WTC11 (cell line): Measurements from ENCODE around the gene HOATZ. TPM values are rescaled to one million over a fixed set of nuclear protein-coding genes. Genes with fewer than 3 reads are reported as not detected.

Source experiments
- ATAC-seq: fragments of 200-7000 bp; cut with Tn5 transposase; 2 replicates; pipeline ENCODE4 v1.10.0; 2021; ENCODE audit warnings: mild to moderate bottlenecking, moderate library complexity
- CTCF ChIA-PET: fragments of 300-600 bp; sonication (Branson Sonifier 250); formaldehyde crosslinking; loops from one replicate; lab custom pipeline; 2021; ENCODE audit warnings: antibody characterized with exemption; lab: Charles Lee
- POLR2A ChIA-PET: fragments of 350-600 bp; sonication (Branson Sonifier 250); formaldehyde crosslinking; loops from one replicate; lab custom pipeline; 2021; ENCODE audit warnings: antibody characterized with exemption; lab: Charles Lee
- DNase-seq: peaks from one replicate; pipeline ENCODE4 v3.0.0; 2021; ENCODE audit warnings: low spot score
- H3K27ac Mint-ChIP-seq: 2 replicates; pipeline ENCODE4 v1.8.0; 2021; ENCODE audit warnings: mixed read lengths
- H3K27me3 Mint-ChIP-seq: 2 replicates; pipeline ENCODE4 v1.8.0; 2021; ENCODE audit warnings: low read depth, mild to moderate bottlenecking, moderate library complexity, mixed read lengths
- H3K36me3 Mint-ChIP-seq: 2 replicates; pipeline ENCODE4 v1.8.0; 2021; ENCODE audit warnings: mixed read lengths
- H3K4me1 Mint-ChIP-seq: 2 replicates; pipeline ENCODE4 v1.8.0; 2022; ENCODE audit warnings: mixed read lengths
- H3K4me3 Mint-ChIP-seq: 2 replicates; pipeline ENCODE4 v1.8.0; 2021; ENCODE audit warnings: mild to moderate bottlenecking, moderate library complexity, mixed read lengths
- H3K9me3 Mint-ChIP-seq: 2 replicates; pipeline ENCODE4 v1.8.0; 2021; ENCODE audit warnings: mixed read lengths
- AR ChIP-seq: fragments of 250-450 bp; sonication (Bioruptor Pico); IDR thresholded peaks from 2 replicates; pipeline ENCODE4 v1.9.0; 2021; ENCODE audit warnings: mild to moderate bottlenecking
- CBFB ChIP-seq: sonication (generic); formaldehyde crosslinking; IDR thresholded peaks from 2 replicates; pipeline ENCODE4 v1.8.1; 2022; ENCODE audit warnings: mild to moderate bottlenecking, low read depth, missing genetic modification reagents
- CTCF ChIP-seq: fragments of 200-600 bp; IDR thresholded peaks from 2 replicates; pipeline ENCODE4 v1.8.0; 2022; ENCODE audit warnings: antibody characterized with exemption
- FOXK1 ChIP-seq: sonication (generic); formaldehyde crosslinking; IDR thresholded peaks from 2 replicates; pipeline ENCODE4 v1.8.0; 2022; ENCODE audit warnings: mild to moderate bottlenecking, moderate library complexity, missing genetic modification reagents
- GABPB1 ChIP-seq: sonication (generic); formaldehyde crosslinking; IDR thresholded peaks from 2 replicates; pipeline ENCODE4 v1.8.1; 2023; ENCODE audit warnings: mild to moderate bottlenecking, missing genetic modification reagents
- MLX ChIP-seq: sonication (generic); formaldehyde crosslinking; IDR thresholded peaks from 2 replicates; pipeline ENCODE4 v1.8.1; 2023; ENCODE audit warnings: mild to moderate bottlenecking, missing genetic modification reagents, moderate library complexity
- SMAD3 ChIP-seq: sonication (generic); formaldehyde crosslinking; IDR thresholded peaks from 2 replicates; pipeline ENCODE4 v1.8.0; 2022; ENCODE audit warnings: missing genetic modification reagents, mild to moderate bottlenecking, borderline replicate concordance
- TEAD1 ChIP-seq: sonication (generic); formaldehyde crosslinking; IDR thresholded peaks from 2 replicates; pipeline ENCODE4 v1.8.0; 2022; ENCODE audit warnings: mild to moderate bottlenecking, missing genetic modification reagents
- TEAD4 ChIP-seq: sonication (generic); formaldehyde crosslinking; IDR thresholded peaks from 2 replicates; pipeline ENCODE4 v1.8.0; 2022; ENCODE audit warnings: mild to moderate bottlenecking, missing genetic modification reagents
- ZNF416 ChIP-seq: fragments of 250-450 bp; sonication (Bioruptor Pico); IDR thresholded peaks from 2 replicates; pipeline ENCODE4 v1.9.0; 2021; ENCODE audit warnings: mild to moderate bottlenecking, inconsistent platforms
- ZNF425 ChIP-seq: fragments of 250-450 bp; sonication (Bioruptor Pico); conservative IDR thresholded peaks from 2 replicates; pipeline ENCODE4 v1.9.0; 2021; ENCODE audit warnings: mild to moderate bottlenecking
- ZSCAN18 ChIP-seq: fragments of 250-450 bp; sonication (Bioruptor Pico); IDR thresholded peaks from 2 replicates; pipeline ENCODE4 v2.1.2; 2022; ENCODE audit warnings: mild to moderate bottlenecking, moderate library complexity
- total RNA-seq: library from RNA; stranded (reverse); gene quantifications from 3 replicates; pipeline ENCODE4 v1.2.3, GENCODE V29; 2021

HOATZ gene
- total RNA-seq, 1 experiment from 2014 or later: not detected

GRCh38 chr11:111562692-111563389, 48.3 kb downstream of the HOATZ start (continued):
- TF ChIP-seq AR (no peak), TEAD1 (CRISPR knock-in tag) (no peak), FOXK1 (no peak), ZSCAN18 (CRISPR knock-in tag) (no peak), ZNF416 (CRISPR knock-in tag) (no peak)

GRCh38 chr11:111565114-111565720, 50.6 kb downstream of the HOATZ start:
- no peak overlapping the region for H3K27ac Mint-ChIP-seq
- H3K27me3 Mint-ChIP-seq: no peaks in the 10 kb centered on the region
- peak; percentile 92 for TF ChIP-seq GABPB1 (CRISPR knock-in tag)
- no peak for TF ChIP-seq CBFB (CRISPR knock-in tag)
- TF ChIP-seq MLX (CRISPR knock-in tag): no peak
- TF ChIP-seq CTCF: peak; percentile 83
- no peak overlapping the region for H3K4me3 Mint-ChIP-seq
- ATAC-seq (no peak), DNase-seq (peak; percentile 66)
- peaks cover 30% of the 10 kb centered on the region for H3K4me1 Mint-ChIP-seq
- no peaks in the 10 kb centered on the region for H3K36me3 Mint-ChIP-seq
- ChIA-PET CTCF (interaction anchor here (0.6 to 1.1 kb wide), 3 partner anchors 16 to 110 kb away, joined by 3 to 4 read pairs (median 3); no protein-coding TSS in a partner anchor), POLR2A (no interaction called here)
- H3K9me3 Mint-ChIP-seq: no peaks in the 10 kb centered on the region

- peak; percentile 40 for ATAC-seq
- CTCF ChIA-PET: interaction anchor here (0.9 to 3.3 kb wide), 6 partner anchors 20 to 285 kb away, joined by 3 to 10 read pairs (median 4); no protein-coding TSS in a partner anchor
- DNase-seq: no peak
- Mint-ChIP-seq H3K4me1 (peaks cover 28% of the 10 kb centered on the region), H3K4me3 (no peak overlapping the region), H3K36me3 (no peaks in the 10 kb centered on the region), H3K27me3 (no peaks in the 10 kb centered on the region), H3K9me3 (no peaks in the 10 kb centered on the region), H3K27ac (no peak overlapping the region)
- POLR2A ChIA-PET: no interaction called here
- no peak for TF ChIP-seq TEAD4 (CRISPR knock-in tag)
- no peak for TF ChIP-seq SMAD3
- TF ChIP-seq CBFB (CRISPR knock-in tag): no peak
- no peak for TF ChIP-seq ZNF425 (CRISPR knock-in tag)
These were observed 51.7 kb downstream of the HOATZ start for GRCh38 chr11:111566324-111566723.
